Bronchus fibroblast of lung (primary cell): ENCODE measurements around the gene TGM2. TPM values are rescaled to one million over a fixed set of nuclear protein-coding genes. Genes with fewer than 3 reads are reported as not detected.

Experiments
- total RNA-seq: library from RNA; depleted of rRNA; stranded (reverse); fragments of >200 nt; gene quantifications from 2 replicates; pipeline ENCODE4 v1.2.3, GENCODE V29; 2015

Gene TGM2
- 37.3 and 38.3 TPM in 2 replicates for total RNA-seq

GRCh38 chr20:38165089-38165965 lies at the start of gene TGM2:
Gene TGM2 (minus strand): TSS chr20:38165270. CDS start chr20:38165198, 72 bp downstream.

Other genes with a start within 250 kb of the TGM2 start
- gene TTI1, start 131.8 kb downstream of the TGM2 start, total RNA-seq = 20.1 and 20.7 TPM in 2 replicates
- gene RPRD1B, start 131.5 kb downstream of the TGM2 start, total RNA-seq = 8.3 and 9.4 TPM in 2 replicates
- gene KIAA1755, start 95.5 kb upstream of the TGM2 start, total RNA-seq = 0.89 and 1.5 TPM in 2 replicates
- gene BPI, start 138.9 kb upstream of the TGM2 start, total RNA-seq = not detected in 2 replicates
- gene LBP, start 181.2 kb upstream of the TGM2 start, total RNA-seq = not detected in 2 replicates